SK-N-MC (cell line): ENCODE measurements around the gene SLC16A3.

ENCODE experiments used
- EZH2 ChIP-seq: fragments of 200-600 bp; sonication (generic); IDR thresholded peaks from one replicate; pipeline ENCODE4 v1.6.1; 2017; ENCODE audit warnings: antibody characterized with exemption
- POLR2AphosphoS5 ChIP-seq: IDR thresholded peaks from 2 replicates; pipeline ENCODE4 v1.6.1; 2012; ENCODE audit warnings: mild to moderate bottlenecking, low read depth, low read length, borderline replicate concordance

DNA sequence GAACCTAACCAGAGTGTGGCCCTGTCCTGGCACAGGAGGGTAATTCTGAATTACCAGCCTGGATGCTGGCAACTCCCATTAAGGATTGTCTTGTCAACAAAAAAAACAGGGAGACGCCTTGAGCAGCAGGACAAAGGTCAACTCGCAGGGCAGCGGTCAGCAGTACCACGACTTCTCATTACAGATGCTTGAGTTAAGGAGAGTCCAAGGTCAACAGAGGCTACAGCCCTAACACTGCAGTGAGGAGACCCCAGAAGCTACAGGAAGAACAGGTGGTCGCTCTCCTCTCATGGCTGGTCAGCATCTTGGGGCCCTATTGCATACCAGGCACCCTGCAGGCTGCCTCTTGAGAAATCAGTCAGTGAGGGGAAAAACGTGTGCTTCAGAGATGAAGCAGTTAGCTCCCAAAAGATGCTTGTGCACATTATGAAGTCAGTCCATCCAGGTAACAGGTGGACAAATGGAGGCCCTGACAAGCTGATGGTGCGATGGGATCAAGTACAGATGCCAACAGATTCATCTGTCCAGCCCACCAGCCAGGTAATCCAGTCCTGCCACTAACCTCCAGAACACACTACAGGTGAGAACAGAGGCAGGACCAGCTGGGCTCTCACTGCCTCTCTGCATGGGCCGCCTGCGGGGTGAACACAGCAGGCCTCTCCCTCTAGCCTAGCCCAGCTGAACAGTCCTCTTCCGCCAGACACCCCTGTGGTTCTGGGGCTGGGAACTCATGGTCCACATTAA lies 40.5 kb downstream of the SLC16A3 start:
- TF ChIP-seq EZH2, result no peak
- TF ChIP-seq POLR2AphosphoS5, result no peak
